Peyer's patch (tissue), 4 donors: ENCODE data around the gene COX17.

Experiments
- CTCF ChIP-seq, 6 experiments: fragments of 450-650 bp in 4 of 6; fragments of 200-600 bp in 2 of 6; sonication (generic) in 1 of 6; IDR thresholded peaks; one replicate each; pipeline ENCODE4 v1.5.1; 2017 to 2019; ENCODE audit warnings: antibody characterized with exemption in 6 of 6, mild to moderate bottlenecking in 3 of 6, moderate library complexity in 1 of 6
- POLR2A ChIP-seq, 2 donors: fragments of 450-650 bp; IDR thresholded peaks; one replicate each; pipeline ENCODE4 v1.5.1; 2017; ENCODE audit warnings: antibody characterized with exemption in 2 of 2, mild to moderate bottlenecking in 2 of 2, moderate library complexity in 2 of 2

GRCh38 chr3:119630880-119631329, 46.3 kb downstream of the COX17 start:
- no peak for TF ChIP-seq CTCF (IDR thresholded peaks at IDR 0.05)
- TF ChIP-seq POLR2A (IDR thresholded peaks at IDR 0.05) = no peak
